ENCODE results near the gene LRRC74B.
"Not testable (repeated sequence)": the region's sequence is repeated elsewhere in the genome, so short reads cannot be mapped to it uniquely, and the experiment has no call there.

Gene LRRC74B

DNA sequence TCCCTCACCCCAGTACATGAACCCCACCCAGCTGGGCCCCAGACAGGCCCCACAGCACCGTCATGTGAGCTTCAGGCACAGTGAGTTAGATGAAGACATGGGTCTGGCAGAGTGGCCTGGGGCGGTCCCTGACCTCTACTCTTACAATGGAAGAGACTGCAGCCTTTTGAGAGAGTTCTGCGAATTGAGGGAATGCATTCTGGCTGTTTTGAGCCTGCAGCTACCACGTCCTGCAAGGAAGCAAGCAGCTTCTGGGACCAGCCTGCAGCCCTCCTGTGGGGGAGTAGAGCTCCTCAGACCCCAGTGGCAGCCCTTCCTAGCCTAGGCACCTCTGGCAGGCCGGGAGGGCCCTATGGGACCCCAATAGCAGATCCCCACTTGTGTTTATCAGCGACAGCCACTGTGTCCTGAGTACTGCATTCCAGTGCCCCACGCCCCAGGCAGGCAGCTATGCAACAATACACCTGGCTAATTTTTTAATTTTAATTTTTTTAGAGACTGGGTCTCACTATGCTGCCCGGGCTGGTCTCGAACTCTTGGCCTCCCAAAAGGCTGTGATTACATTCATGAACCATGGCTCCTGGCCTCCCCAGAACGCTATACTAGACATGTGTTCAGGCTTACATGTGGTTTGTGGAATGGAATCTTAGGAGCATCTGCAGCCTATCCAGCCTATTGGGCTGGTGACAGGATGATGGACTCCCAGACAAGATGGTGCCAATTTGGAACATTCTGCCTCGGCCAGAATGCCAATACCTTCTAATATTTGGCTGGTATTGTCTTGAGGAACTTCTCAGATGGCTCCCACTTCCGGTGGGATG is 12.7 kb upstream of the LRRC74B start:
- no peak for DNase-seq

DNA sequence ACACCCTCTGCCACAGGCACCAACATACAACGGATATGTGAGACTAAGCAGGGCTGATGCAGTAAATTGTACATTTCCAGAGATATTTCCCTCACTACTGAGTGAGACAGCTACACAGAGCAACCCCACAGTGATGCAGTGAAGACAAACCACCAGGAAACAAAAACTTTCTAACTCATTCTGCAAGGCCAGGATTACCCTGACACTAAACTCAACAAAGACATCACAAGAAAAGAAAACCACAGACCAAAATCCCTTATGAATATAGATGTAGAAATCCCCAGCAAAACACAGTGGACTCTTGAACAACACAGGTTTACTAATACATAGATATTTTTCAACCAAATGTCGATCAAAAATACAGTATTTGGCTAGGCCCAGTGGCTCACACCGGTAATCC is 11.9 kb upstream of the LRRC74B start:
- DNase-seq, result no peak

DNA sequence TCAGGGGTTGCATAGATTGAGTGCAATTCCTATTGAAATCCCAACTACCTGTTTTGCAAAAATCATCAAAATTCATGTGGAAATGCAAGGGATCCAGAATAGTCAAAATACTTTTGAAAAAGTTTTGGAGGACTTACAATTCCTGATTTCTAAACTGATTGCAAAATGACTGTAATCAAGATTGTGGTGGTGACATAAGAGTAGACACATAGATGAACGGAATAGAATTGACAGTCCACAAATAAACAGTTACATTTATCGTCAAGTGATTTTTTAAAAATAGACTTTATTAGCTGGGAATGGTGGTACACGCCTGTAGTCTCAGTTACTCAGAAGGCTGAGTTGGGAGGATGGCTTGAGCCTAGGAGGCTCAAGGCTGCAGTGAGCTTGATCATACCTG is 10.8 kb upstream of the LRRC74B start:
- DNase-seq, result no peak

DNA sequence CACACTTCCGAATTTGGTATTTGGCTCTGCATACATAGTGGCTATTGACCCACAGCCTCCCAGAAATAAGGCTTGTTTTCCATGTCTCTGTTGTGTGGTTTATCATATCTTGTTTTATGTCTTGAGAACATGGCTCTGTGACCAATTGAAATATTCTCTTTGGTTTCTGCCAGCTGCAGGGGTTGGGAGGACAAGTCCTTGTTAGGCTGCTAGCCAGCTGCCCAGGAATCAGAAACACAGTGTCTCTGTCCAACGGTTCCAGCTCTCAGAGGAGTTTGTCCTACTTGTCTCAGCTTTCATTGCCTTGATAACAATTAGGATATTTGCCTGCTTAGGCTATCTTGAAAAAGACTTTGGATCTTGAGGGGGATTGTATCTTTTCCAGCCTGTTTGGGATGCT is 7.3 kb upstream of the LRRC74B start:
- DNase-seq, result no peak

DNA sequence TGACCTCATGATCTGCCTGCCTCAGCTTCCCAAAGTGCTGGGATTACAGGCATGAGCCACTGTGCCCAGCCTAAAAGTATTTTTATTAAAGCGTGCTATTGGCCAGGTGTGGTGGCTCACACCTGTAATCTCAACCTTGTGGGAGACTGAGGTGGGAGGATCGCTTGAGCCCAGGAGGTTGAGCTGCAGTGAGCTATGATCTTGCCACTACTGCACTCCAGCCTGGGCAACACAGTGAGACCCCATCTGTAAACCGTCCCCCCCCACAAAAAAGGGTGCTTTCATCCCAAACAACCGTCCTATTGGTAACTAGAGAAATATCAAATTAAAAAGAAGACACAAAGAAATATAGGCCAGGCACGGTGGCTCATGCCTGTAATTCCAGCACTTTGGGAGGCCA is 6.6 kb upstream of the LRRC74B start:
- not testable (repeated sequence) for DNase-seq

DNA sequence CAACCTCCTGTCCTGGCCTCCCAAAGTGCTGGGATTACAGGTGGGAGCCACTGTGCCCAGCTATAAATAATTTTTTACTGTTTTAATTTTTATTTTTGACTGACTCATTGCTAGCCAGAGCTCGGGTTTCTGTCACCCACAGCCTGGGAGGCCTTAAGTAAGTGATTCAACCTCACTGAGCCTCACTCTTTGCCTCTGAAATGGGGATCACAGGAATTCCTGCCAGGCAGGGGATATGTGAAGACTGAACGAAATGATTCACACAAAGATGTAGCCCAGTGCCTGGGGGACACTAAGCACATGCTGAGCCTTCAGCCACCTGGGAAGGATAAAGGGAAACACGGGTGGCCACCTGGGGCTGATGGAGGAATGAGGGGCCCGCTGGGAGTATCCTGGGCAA is 3.8 kb upstream of the LRRC74B start:
- no peak for DNase-seq

DNA sequence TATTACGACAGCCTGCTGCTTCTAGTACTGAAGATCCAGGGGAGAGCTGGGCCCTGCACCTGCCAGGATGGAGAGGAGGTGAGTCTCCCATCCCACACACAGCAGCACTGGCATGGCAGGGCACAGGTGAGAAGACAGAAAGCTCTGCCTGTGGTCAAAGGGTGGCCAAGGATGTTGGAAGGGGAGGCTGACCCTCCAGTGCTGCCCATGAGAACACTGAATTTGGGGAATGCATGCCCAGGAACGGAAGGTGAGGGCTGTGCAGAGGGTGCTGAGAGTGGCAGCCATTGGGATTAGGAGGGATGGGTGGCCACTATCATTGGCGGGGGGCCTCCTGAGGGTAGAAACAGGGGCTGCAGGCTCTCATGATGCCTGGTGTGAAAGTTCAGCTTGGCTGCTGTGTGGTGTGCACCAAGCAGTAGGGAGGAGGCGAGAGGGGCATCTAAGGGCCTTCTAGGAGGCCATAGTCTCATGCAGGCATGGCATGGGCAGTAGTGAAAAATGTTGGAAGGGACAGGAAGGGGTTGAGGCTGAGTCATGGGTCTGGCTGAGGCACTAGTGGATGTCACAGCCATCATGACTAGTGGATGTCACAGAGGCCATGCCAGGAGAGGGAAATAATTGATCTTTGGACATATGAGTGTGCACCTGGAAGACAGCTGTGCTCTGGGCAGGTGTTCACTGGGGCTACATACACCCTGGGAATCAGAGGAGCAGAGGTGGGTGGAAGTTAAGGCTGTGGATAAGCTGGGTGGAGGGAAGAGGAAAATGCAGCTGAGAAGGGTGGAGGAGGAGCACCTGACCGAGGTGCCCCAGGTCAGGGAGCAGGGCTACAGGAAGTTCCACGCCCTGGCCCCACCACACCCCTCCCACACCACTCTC is 2.5 kb upstream of the LRRC74B start:
- DNase-seq, result no peak

DNA sequence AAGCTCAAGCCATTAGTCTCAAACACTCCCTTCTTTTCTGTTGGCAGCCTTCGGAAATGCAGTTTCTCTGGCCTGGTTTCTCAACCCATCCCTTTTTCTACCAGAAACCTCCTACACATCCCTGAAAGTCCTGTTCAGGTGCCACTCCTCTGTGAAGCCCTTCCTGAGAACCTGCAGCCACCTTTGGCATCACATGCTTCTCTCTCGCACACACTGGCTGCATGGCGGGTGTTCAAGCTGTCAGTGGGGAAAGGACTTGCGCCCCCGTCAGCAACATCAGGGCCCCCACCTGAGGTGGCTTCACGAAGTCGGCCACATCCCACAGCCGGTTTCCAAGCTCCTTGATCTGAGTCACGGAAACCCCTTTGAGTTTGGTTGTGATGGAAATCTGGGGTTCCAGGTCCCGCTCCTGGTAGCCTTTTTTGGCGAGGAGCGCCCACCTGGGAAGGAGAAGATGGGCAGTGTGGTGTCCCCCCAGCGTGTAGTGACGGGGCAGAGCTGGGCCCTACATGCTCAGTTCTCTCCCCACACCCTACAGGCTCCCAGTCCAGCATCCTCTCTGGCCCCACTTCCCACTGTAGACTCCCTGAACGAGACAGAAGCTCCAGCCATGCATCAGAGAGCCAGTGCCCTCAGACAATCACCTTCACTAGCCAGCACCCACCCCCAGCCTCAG is 1.7 kb upstream of the LRRC74B start:
- DNase-seq, result no peak

DNA sequence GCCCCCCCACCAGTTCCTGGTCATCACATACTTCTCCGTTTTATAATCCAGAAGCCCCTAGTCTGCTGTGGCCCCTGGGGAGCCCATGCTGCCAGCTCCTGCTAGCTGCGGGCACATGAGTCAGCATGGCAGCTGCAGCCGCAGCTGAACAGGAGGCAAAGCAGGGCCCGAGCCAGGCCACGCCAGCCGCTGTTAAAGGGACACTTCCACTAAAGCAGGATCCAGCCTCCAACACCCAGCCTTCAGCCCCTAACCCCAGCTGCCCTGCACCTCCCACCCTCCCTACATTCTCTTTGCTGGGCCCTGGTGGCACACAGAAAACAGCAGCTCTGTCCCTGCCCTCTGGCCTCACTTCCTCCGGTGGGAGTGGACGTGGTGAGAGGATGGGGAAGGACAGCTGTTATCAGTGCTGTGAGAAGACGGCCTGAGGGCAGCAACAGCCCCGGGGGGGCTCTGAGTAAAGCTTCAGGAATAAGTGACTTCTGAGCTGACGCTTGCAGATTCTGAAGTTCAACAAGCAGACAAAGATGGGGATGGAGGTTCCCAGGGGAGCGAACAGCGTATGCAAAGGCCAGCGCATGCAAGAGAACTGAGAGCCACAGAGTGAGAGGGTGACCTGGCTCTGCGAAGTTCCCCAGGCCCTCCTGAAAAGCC is 688 bp upstream of the LRRC74B start:
- peak; percentile 24 for DNase-seq

DNA sequence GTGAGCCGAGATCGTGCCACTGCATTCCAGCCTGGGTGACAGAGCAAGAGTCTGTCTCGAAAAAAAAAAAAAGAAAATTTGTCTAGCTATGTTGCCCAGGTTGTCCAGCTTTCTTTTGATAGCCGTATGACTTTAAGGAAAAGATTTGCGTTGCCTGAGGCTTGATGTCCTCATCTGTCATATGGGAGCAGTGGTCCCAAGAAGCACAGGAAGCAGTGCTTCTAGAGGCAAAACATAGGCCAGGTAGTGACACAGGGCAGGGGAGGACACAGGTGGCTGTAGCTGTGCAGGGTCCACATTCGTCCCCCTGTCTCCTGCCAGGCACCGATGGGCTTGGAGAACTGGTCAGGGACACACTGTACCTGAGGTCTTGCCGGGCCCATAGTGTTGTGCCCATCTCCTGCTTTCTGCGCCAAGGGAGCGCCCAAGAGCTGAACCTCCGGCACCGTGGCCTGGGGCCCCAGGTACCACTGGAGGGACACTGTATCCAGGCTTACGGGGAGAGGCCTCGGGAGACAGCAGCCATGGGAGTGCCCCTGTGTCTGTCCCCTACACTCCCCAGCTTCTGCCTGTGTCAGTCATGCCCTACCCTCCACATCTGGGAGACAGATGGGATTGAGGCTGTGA is 1.4 kb downstream of the LRRC74B start:
- DNase-seq, result no peak

DNA sequence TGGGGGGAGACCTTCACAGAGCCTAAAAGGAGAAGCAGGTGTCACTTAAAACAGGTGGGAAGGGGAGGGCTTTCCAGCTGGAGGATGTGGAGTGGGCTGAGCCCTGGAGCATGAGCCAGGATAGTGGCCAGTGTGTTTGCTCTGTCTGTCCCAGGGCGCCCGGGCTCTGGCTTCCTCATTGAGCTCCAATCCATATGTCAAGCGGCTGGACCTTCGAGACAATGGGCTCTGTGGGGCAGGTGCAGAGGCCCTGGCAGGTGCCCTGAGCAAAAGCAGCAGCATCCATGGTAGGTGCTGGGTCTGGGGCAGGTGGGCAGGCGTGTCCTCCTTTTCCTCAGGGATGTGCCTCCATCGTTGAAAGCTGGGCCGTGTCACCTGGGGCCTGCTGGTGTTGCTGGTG is 2.0 kb downstream of the LRRC74B start:
- no peak for DNase-seq

DNA sequence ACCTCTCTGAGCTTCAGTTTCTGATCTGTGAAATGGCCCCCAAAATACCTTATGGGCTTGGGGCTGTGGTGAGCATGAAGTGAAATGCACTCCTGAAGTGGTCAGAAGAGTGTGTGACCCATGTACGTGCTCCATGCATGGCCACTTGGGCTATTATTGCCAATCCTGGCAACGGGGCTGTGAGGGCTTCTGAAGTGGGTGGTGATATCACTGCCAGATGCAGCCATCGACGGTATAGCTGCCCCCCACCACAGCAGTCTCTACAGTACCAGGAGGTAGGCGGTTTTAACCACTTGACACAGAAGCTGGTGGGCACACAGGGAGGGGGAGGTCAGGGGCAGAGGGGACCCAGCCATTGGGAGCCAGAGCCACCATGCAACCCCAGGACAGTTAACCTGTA is 2.7 kb downstream of the LRRC74B start:
- not testable (repeated sequence) for DNase-seq

DNA sequence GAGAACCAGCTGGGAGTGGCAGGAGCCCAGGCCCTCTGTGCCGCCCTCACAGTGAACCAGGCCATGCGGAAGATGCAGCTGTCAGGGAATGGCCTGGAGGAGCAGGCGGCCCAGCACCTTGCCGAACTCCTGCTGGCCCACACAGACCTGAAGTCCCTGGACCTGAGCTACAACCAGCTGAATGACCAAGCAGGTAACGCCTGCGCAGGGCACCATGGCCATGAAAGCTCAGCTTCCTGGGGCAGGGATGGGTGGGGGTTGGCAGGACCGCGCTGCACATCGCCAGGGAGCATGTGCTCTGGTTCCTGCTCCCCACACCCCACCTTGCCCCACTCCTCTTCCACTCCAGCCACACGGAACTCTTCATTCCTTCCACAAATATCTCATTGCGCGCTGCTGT is 3.2 kb downstream of the LRRC74B start:
- DNase-seq, result not testable (repeated sequence)

DNA sequence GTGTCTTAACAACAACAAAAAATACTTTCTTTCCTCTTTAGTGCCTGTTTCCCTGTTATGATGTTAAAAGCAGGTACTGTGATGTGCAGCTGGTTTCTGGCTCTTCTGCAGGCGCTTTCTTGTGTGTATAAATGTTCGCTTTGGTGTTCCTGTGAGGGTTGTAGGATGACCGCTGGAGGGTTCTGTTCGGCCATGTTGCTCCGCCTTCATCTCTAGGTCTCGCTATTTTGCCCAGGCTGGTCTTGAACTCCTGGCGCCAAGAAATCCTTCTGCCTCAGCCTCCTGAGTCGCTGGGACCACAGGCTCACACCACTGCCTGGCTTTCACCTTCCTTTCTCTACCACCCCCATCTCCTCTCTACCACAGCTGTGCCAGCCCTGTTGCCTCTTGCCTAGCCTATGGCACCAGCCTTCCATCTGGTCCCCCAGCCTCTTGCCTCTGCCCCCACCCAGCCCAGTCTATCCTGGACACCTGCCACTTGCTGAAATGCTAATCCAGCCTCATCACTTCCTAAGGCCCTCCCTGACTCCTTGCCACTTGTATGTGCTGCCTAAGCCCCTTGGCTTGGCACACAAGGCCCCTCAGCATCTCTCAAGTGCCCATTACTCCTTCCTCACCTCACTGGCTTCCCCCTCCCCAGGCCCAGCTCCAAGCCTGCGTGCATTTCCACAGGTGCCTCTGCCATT is 5.5 kb downstream of the LRRC74B start:
- peak; percentile 4 for DNase-seq

DNA sequence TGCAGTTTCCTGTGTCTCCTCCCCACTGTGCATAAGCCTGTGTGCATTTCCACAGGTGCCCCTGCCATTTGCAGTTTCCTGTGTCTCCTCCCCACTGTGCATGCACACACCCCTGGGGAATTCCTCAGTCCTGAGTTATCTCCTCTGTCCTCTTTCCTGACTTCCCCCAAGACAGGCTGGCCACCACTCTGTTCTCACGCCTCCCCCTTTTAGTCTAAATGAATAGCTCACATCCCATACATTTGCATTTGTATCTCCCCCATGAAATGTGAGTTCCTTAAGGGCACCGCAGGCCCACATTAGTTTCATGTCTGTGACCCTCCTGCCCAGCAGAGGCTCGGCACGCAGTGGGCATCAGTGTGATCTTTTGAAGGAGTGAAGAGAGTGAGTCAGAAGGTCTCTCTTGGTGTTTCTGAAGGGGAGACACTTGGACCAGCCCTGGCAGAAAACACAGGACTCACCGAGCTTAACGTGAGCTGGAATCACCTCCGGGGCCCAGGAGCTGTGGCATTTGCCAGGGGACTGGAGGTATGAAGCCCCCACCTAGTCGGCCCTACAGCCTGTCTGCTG is 6.2 kb downstream of the LRRC74B start:
- no peak for DNase-seq

DNA sequence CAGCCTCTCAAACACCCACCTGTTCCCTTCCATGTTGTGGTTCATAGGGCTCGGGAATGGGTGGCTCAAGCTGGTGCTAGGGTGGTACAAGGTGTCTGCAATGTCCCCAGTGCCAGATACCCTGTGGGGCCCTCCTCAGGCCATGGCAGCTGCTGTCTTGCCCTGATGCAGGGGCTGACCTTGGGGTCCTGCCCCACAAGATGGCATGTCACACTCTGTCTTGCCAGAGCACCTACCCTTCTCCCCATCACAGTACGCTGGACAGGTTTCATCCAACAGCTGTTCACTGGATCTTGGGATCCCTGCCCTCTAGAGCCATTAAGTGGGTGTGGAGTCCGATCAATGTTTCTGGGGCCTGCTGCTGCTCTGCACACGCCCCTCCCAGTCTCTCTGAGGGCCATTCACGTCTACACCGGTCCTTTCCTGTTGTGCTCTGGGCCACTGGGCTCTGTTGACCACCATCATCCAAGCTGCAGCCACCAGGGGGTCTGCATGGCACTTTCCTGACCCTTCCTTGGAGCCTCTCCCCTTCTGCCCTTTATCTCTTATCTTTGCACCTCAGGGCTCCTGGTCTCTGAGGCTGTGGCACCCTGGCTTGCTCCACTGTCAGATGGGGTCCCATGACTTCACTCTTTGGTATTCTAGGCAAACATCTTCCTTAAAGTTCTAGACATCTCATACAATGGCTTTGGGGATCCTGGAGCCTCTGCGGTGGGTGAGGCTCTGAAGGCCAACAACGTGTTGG is 7.1 kb downstream of the LRRC74B start:
- DNase-seq, result no peak

DNA sequence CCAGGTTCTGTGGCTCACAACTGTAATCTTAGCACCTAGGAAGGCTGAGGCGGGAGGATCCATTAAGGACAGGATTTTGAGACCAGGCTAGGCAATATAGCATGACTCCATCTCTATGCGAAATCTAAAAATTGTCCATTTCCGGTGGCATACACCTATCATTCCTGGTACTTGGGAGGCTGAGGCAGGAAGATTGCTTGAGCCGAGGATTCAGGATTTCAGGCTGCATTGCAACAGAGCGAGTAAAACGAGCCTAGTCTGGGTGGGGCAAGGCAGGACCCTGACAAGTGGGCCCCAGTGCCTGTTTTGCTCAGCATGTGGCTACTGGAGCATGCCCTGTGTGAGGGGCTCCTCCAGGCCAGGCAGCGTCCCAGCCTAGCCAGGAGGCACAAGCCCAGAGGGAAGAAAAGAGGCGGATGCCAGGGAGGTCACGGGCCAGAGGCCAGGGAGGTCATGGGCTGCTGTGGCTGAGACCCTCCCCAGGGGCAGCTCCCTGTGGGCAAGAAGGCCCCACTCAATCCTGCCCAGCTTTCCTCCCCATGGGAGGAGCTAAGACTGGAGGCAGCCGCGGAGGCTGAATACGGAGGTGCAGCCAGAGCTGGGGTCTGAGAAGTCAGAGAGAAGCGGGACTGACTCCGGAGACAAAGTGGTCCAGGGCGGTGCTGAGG is 8.4 kb downstream of the LRRC74B start:
- no peak for DNase-seq

DNA sequence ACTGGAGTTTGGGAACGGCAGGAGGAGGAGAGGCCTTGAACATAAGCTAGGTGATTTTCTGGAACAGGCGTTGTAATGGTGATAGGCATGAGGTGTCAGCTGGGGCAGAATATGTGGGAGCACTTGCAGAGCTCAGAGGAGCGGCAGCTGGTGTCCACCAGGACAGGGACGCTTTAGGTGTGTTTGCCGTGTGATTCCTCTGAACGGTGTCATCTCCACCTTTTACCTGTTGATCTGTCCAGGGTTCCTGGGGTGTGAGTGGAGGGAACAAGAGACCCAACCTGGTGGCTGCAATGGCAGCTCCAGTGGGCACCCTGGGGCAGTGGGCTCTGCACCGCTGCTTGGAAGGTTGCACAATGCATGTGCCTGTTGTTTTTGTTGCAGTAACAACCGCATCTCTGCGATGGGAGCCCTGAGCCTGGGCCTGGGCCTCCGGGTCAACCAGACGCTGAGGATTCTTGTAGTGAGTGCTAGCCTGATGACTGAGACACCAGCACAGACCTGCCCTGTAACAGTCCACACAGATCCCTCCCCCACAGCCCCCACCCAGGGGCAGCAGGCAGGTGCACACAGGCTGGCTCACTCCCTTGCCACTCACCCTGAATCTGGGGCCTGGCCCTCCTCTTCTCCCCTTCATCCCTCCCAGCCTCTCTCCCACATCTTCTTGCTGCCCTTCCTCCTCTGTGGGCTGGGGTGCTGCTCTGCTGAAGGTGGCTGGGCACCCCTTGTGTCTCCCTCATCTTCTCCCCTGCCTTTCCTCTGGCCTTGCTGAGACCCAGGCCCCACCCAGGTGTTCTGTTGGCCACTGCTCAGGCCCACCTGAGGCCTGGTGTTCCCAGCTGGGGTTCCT is 9.2 kb downstream of the LRRC74B start:
- no peak for DNase-seq

DNA sequence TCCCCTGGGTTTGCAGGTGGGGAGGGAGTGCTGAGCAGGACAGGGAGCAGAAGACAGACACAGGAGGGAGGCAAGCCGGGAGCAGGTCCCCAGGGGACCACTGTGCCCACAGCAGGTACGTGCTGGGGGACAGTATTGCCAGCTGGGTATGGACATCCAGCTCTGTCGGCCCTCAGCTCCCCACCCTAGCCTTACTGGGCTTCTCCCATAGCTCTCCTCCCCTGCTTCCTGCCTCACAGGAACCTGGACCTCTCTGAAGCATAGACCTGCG is 9.8 kb downstream of the LRRC74B start:
- DNase-seq, result no peak

All from NCI-H446 treated with DMSO at 0.1 percent for 48 hours (cell line).